ENCODE measurements around the gene LRP1B.

LRP1B gene

GRCh38 chr2:141791521-141791920 lies 339.3 kb downstream of the LRP1B start:
- no peak for DNase-seq (ENCODE audit: low read depth in 1 of 2, low spot score in 1 of 2)

DNA sequence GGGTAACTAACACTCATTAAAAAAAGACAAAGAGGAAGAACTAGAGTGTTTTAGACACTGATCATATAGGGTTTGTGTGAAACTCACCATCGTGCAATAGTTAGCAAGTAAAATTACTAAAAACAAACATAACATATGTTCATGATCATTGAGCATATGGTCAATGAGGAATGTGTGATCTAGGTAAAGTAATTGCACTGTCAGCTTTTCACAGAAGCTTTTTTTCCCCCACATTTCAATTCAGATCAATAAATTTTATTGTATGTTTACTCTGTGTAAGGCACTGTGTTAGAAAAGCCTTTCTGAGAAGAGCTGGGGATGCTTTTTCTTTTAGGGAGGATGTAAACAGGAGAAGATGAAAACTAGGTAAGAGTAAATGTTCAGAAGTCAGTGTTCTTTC lies 348.2 kb downstream of the LRP1B start:
- DNase-seq (ENCODE audit: low read depth in 1 of 2, low spot score in 1 of 2): no peak

DNA sequence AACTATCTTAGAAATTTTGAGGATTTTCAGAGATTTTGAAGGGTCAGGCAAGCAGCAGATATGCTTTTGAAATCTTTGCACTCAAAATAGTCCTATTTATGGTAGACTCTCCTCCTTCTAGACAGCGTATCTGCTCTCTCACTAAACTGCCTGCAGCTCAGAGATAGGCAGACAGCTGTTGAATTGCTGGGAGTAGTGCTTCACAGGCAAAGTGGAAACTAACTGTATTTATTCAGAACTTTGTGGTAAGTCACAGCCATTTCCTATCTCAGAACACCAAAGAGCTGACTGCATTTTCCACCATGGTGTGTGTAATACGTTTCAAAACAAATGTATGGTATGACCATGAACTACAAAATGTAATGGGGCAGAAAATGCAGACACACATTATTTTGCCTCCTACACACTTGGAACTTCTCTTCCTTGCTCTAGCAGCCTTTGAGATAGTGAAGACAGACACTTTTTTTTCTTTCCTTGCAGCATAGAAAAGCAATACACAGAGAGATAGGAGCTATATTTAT lies 352.4 kb downstream of the LRP1B start:
- no peak for DNase-seq (ENCODE audit: low read depth in 1 of 2, low spot score in 1 of 2)

GRCh38 chr2:141770530-141770929 lies 360.3 kb downstream of the LRP1B start:
- no peak for DNase-seq (ENCODE audit: low read depth in 1 of 2, low spot score in 1 of 2)

DNA sequence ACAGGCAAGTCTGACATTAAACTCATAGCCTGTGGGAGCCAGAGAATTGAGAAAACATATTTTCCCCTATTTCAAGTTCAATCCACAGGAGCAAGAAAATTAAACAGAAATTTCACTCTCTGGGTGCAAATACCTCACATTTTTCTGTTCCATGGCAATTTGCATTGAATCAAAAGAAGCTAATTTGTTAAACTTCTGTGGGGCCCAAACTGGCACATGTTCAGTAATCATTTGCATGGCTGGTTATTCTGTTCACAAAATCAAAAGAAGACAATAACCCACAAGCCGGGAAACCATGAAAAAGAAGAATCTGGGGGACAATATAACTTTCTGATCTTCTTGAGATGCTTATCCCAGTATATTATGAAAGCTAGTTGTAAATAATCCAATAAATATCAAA lies 363.1 kb downstream of the LRP1B start:
- DNase-seq (ENCODE audit: low read depth in 1 of 2, low spot score in 1 of 2): no peak

DNA sequence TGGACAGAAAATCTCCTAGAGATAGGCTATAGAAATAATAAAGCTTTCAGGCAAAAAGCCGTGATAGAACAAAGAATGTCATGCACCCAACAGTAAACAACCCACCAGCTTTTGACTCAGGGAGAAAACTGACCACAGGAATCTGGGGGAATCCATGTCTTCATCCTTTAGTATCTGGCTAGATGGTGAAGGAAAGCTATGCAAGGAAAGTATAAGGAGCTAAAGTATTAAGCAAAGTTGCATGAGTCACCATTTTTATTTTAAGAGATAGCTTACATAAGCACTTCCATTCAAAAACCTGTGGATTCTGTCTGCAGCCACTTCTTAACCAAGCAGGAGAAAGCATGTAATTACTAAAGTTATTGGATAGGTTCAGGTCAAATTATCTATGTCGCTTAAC lies 363.8 kb downstream of the LRP1B start:
- no peak for DNase-seq (ENCODE audit: low read depth in 1 of 2, low spot score in 1 of 2)

DNA sequence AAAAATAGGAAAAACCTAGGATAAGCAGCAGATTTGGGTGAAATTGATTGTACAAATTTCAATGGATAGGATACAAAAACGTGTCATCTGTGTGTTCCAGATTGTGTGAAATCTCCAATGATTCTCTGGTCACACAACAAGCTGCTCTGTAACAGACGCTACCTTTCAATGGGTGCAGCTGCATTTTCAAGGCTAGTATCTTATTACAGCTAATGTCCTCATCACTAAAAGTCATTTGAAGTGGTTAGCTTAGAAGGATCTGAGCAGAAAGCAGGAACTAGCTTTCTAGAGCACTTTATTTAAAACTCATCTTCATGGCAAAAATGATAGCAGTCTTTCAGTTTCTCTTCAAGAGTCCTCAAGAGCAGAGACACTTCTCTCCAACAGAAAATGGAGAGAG lies 364.6 kb downstream of the LRP1B start:
- no peak for DNase-seq (ENCODE audit: low read depth in 1 of 2, low spot score in 1 of 2)

DNA sequence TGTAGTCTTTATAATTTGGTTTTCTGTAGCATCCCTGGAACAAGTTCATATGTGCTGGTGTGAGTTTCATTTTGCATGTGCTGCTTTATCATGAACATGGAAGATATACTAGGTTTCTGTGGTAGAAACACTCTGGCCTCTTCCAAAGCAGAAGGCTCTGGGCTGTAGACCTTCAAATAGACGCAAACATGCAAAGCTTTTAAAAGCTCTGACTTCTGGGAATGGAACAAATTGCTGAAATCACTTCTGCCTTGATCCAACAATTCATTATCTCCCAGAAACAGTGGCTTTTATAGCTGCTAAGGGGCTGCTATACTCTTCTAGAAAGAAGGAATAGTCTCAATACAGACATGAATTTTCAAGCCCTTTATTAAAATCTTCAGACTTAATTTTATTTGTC lies 382.2 kb downstream of the LRP1B start:
- no peak for DNase-seq (ENCODE audit: low read depth in 1 of 2, low spot score in 1 of 2)

DNA sequence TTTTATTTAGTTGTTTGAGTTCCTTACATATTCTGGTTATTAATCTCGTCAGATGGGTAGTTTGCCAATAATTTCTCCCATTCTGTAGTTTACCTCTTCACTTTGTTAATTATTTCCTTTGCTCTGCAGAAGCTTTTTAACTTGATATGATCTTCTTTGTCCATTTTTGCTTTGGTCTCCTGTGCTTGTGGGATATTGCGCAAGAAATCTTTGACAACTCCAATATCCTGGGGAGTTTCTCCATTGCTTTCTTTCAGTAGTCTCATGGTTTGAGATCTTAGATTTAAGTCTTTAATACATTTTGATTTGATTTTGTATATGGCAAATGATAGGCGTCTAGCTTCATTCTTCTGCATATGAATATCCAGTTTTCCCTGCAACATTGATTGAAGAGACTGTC lies 389.2 kb downstream of the LRP1B start:
- no peak for DNase-seq (ENCODE audit: low read depth in 1 of 2, low spot score in 1 of 2)

- no peak for DNase-seq (ENCODE audit: low read depth in 1 of 2, low spot score in 1 of 2)
These were observed 393.1 kb downstream of the LRP1B start for GRCh38 chr2:141737492-141738255.

GRCh38 chr2:141736466-141736865 lies 394.4 kb downstream of the LRP1B start:
- no peak for DNase-seq (ENCODE audit: low read depth in 1 of 2, low spot score in 1 of 2)

DNA sequence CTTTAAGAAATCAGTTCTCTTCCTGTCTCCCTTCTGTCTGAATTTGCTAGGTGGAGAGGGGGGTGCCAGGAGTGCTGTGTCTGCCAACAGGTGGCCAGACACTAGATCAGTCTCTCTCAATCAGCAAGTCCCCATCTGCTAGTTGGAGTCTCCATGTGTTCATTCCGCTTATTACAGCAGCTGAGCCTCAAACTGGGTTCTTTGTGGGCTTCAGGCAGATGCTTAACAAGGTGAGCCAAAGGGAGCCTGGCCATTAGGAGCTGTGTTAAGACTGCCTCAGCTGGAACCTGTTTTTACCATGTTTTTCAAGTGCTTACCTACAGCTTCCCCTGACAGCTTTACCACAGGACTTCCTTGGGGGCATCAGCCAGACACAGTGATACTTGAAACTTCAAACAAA lies 401.9 kb downstream of the LRP1B start:
- no peak for DNase-seq (ENCODE audit: low read depth in 1 of 2, low spot score in 1 of 2)

DNA sequence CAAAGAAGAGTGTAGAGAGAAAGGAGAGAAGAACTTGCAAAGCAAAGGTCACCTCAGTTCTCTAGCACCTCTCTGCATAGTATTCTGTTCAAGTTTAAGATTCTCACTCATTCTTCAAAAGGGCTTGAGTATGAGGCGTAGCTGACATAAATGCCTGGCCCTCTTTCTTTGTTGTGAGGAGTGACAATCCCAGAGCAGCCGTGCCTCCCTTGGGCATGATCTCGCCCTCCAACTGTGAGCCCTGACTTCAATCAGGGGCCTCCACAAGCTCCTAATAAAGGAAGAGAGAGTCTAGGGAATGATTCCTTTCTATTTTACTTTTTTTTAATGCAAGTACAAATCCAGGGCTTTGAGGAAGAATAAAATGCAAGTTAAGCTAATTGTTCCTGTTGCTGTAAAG lies 402.7 kb downstream of the LRP1B start:
- DNase-seq (ENCODE audit: low read depth in 1 of 2, low spot score in 1 of 2): no peak

- DNase-seq (ENCODE audit: low read depth in 1 of 2, low spot score in 1 of 2): no peak
These were observed 406.4 kb downstream of the LRP1B start for GRCh38 chr2:141724426-141724825.

DNA sequence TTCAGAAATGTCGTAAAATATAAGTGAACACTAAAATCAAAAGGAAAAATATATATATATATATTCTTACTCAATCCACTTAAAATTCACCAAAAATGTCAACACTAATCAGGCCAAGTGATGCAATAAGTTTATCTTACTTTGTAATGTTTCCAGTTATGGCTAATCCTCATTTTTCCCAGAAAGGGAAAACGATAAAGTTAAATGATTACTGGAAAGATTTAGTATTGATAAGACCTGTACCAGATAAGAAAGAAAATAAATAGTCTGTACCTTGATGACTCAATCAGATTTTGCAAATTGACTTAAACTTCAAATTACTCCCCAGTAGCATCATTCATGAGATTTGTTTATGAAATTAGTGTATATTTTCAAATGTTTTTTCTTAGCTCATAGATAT lies 407.0 kb downstream of the LRP1B start:
- no peak for DNase-seq (ENCODE audit: low read depth in 1 of 2, low spot score in 1 of 2)

DNA sequence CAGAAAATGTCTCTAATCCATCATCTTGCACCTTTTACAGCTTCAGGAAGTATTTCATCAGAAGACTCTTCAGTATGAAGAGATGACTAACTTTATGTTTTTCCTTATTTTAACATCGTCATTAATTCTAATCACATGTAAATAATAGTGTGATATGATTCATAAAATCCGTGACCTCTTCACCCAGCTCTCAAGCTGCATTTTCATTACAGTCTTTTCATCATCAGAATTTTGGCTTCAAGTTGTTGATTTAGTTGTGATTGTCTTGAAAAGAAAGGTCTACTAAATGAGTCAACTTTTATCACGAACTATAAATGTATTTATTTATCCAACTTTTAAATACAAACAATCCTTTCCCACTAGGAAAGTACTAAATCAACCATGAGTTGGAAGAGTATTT lies 410.3 kb downstream of the LRP1B start:
- DNase-seq (ENCODE audit: low read depth in 1 of 2, low spot score in 1 of 2): no peak

DNA sequence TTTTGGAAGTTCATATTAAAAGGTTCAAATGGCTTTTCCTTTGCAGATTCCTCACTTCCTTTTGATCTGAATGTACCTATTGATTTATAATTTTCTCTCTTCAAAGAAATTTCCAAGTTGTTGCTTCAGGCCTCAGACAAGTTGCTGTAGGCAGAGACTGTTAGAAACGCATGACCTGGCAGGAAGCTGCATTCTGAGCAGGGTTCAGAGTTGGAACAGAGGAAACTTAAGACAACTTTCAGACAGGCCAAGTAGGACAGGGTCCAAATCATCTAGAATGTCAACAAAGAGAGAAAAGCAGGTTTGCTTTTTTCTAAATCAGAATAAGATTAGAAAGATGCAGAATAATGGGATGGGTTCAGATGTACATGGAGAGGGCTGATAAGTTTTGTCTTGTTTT lies 416.3 kb downstream of the LRP1B start:
- no peak for DNase-seq (ENCODE audit: low read depth in 1 of 2, low spot score in 1 of 2)

DNA sequence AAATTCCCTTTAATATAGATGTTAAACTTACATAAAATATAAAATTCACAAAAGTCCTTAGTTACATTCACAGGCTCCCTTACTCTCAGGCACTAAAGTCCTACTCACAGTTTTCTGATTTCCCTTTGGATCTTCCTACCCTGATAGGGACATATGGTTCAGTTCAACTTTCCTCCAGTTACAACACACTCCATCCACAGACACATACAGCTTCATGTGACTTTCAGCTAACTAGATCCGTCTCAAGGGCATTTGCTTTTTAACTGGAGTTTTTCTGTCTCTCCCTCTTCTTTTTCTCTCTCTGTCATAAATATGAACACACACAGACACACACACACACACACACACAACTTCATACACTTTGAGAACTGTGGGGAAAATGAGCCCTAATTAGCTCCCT lies 419.2 kb downstream of the LRP1B start:
- DNase-seq (ENCODE audit: low read depth in 1 of 2, low spot score in 1 of 2): no peak

DNA sequence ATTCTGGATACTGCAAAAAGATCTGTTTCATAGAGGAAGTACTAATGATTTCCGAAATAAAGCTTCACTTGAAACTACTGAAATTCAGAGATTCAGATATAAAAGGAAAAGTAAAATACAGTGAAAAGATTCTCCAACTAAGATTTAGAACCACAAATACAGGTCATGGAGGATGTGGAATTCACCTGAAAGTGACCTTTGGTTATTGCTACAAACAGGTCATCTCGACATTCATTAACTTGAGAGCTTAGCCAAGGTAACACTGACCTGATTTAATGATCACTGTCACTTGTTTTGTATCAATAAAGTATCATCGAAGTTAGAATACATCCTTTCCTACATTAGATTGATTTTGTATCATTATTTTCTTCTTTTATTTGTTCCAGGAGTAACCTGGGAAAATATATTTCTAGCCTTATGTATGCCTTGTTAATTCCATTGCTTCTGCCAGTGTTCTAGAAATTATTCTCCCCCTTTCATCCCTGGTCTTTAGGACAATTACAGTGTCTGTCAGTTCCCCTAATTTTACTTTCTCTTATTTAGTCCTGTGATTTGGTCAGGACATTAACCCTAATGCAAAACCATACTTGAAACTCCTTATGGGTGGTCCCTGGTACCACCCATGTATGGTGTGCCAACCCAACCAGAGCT lies 420.1 kb downstream of the LRP1B start:
- no peak for DNase-seq (ENCODE audit: low read depth in 1 of 2, low spot score in 1 of 2)

- no peak for DNase-seq (ENCODE audit: low read depth in 1 of 2, low spot score in 1 of 2)
These were observed 421.1 kb downstream of the LRP1B start for GRCh38 chr2:141709756-141710155.

- no peak for DNase-seq (ENCODE audit: low read depth in 1 of 2, low spot score in 1 of 2)
These were observed 423.3 kb downstream of the LRP1B start for GRCh38 chr2:141707486-141707885.

DNA sequence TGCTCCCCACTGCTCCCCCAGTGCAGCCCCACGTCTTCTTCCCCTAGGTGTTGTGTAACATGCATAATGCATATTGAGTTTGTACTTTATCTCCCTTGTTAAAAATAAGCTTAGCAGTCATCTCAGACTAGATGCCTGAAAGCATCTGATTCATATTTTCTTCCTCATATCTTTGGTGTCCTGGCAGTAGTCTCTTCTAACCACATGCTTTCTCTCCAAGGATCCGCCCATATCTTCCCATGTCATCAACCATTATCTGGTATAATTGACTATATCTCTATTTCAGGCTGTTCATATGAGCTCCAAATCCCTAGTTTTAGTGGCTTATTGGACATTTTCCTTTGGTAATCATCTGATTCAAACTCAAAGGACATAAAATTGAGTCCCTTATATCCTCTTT lies 426.3 kb downstream of the LRP1B start:
- no peak for DNase-seq (ENCODE audit: low read depth in 1 of 2, low spot score in 1 of 2)

DNA sequence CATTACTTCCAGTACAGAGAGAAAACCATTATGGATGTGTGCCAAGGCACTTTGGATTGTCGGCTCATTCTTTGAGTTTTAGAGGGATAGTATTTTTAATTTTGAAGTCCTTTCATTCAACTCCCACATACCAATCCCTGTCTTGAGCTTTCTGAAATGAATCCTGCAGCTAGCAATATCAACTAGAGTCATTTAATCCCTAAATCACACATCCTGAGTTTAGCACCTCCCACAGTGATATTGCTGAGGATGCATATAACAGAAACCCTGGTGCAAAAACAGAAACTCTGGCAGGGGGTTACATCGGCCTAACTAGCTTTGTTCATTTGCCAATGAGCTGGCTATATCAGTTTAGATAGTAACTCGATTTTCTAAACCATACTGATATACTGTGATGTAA lies 427.3 kb downstream of the LRP1B start:
- no peak for DNase-seq (ENCODE audit: low read depth in 1 of 2, low spot score in 1 of 2)

All from activated CD4-positive, alpha-beta T cell treated with anti-CD3 and anti-CD28 coated beads, Interleukin-2, amount 50 U/mL, for 24 hours (primary cell).